H9 (cell line): ENCODE data around the gene GRIK4. TPM values are rescaled to one million over a fixed set of nuclear protein-coding genes. Genes with fewer than 3 reads are reported as not detected.

ENCODE experiments used
- DNase-seq: peaks from one replicate; pipeline ENCODE4 v3.0.0-alpha.2; 2017
- H2AFZ ChIP-seq: one replicate; pipeline ENCODE4 v1.6.1; 2013; ENCODE audit warnings: mild to moderate bottlenecking, low read length, control low read depth, moderate library complexity
- H2AK5ac ChIP-seq: 2 replicates; pipeline ENCODE4 v1.6.1; 2013; ENCODE audit warnings: low read length, control low read depth, mixed read lengths; ENCODE audit not compliant: insufficient read length
- H2BK120ac ChIP-seq: one replicate; pipeline ENCODE4 v1.6.1; 2013; ENCODE audit warnings: low read depth, mild to moderate bottlenecking, low read length, control low read depth, inconsistent platforms; ENCODE audit not compliant: poor library complexity, severe bottlenecking
- H2BK12ac ChIP-seq: 2 replicates; pipeline ENCODE4 v1.6.1; 2013; ENCODE audit warnings: low read length, control low read depth, mixed read lengths, low read depth; ENCODE audit not compliant: insufficient read length
- H2BK15ac ChIP-seq: 2 replicates; pipeline ENCODE4 v1.6.1; 2013; ENCODE audit warnings: low read depth, low read length, control low read depth
- H2BK20ac ChIP-seq: one replicate; pipeline ENCODE4 v1.6.1; 2013; ENCODE audit warnings: low read depth, mild to moderate bottlenecking, low read length, control low read depth, inconsistent platforms; ENCODE audit not compliant: poor library complexity, severe bottlenecking
- H2BK5ac ChIP-seq: 2 replicates; pipeline ENCODE4 v1.6.1; 2013; ENCODE audit warnings: low read length, control low read depth, mixed read lengths; ENCODE audit not compliant: insufficient read length
- H3K14ac ChIP-seq: 2 replicates; pipeline ENCODE4 v1.6.1; 2013; ENCODE audit warnings: low read length, control low read depth; ENCODE audit not compliant: insufficient read depth
- H3K18ac ChIP-seq: 2 replicates; pipeline ENCODE4 v1.6.1; 2013; ENCODE audit warnings: low read depth, mild to moderate bottlenecking, mixed read lengths, low read length, control low read depth; ENCODE audit not compliant: insufficient read length
- H3K23ac ChIP-seq: 2 replicates; pipeline ENCODE4 v1.6.1; 2013; ENCODE audit warnings: low read length, control low read depth, mixed read lengths, low read depth; ENCODE audit not compliant: insufficient read length
- H3K23me2 ChIP-seq: 2 replicates; pipeline ENCODE4 v1.6.1; 2013; ENCODE audit warnings: low read depth, mild to moderate bottlenecking, mixed read lengths, low read length, control low read depth; ENCODE audit not compliant: insufficient read length, poor library complexity, severe bottlenecking
- H3K27ac ChIP-seq: 2 replicates; pipeline ENCODE4 v1.5.1; 2013; ENCODE audit warnings: low read length, control low read depth, mixed read lengths, low read depth; ENCODE audit not compliant: insufficient read length
- H3K27me3 ChIP-seq: 2 replicates; pipeline ENCODE4 v1.6.1; 2013; ENCODE audit warnings: low read length, control low read depth, inconsistent platforms; ENCODE audit not compliant: insufficient read depth
- H3K4ac ChIP-seq: 2 replicates; pipeline ENCODE4 v1.6.1; 2013; ENCODE audit warnings: low read depth, mild to moderate bottlenecking, control low read depth, inconsistent platforms, low read length, moderate library complexity
- H3K4me1 ChIP-seq: 2 replicates; pipeline ENCODE4 v1.6.1; 2013; ENCODE audit warnings: low read length, control low read depth, inconsistent platforms; ENCODE audit not compliant: insufficient read depth
- H3K4me2 ChIP-seq: 2 replicates; pipeline ENCODE4 v1.6.1; 2013; ENCODE audit warnings: low read length, control low read depth, mixed read lengths; ENCODE audit not compliant: insufficient read length, insufficient read depth
- H3K56ac ChIP-seq: 2 replicates; pipeline ENCODE4 v1.6.1; 2013; ENCODE audit warnings: low read depth, mild to moderate bottlenecking, mixed read lengths, low read length, control low read depth; ENCODE audit not compliant: insufficient read length
- H3K79me1 ChIP-seq: 2 replicates; pipeline ENCODE4 v1.6.1; 2013; ENCODE audit warnings: low read depth, mild to moderate bottlenecking, moderate library complexity, low read length, control low read depth, inconsistent platforms; ENCODE audit not compliant: insufficient read depth, poor library complexity, severe bottlenecking
- H3K79me2 ChIP-seq: 2 replicates; pipeline ENCODE4 v1.6.1; 2013; ENCODE audit warnings: low read length, control low read depth, inconsistent platforms; ENCODE audit not compliant: insufficient read depth
- H3K9ac ChIP-seq: 2 replicates; pipeline ENCODE4 v1.6.1; 2013; ENCODE audit warnings: low read length, control low read depth, mixed read lengths; ENCODE audit not compliant: insufficient read length; ENCODE audit errors: extremely low read depth
- H3K9me3 ChIP-seq: one replicate; pipeline ENCODE4 v1.6.1; 2013; ENCODE audit warnings: low read depth, low read length, inconsistent platforms; ENCODE audit not compliant: control insufficient read depth
- H3T11ph ChIP-seq: one replicate; pipeline ENCODE4 v1.6.1; 2013; ENCODE audit warnings: mild to moderate bottlenecking, low read length, control low read depth, inconsistent platforms
- H4K20me1 ChIP-seq: one replicate; pipeline ENCODE4 v1.6.1; 2013; ENCODE audit not compliant: control insufficient read depth, insufficient read length, insufficient read depth
- H4K5ac ChIP-seq: 2 replicates; pipeline ENCODE4 v1.6.1; 2013; ENCODE audit warnings: low read depth, mild to moderate bottlenecking, mixed read lengths, low read length, control low read depth; ENCODE audit not compliant: insufficient read length
- H4K8ac ChIP-seq: replicated peaks from 2 replicates; pipeline ENCODE4 v1.6.1; 2013; ENCODE audit warnings: low read length, control low read depth, mixed read lengths, low read depth; ENCODE audit not compliant: insufficient read length
- H4K91ac ChIP-seq: 2 replicates; pipeline ENCODE4 v1.6.1; 2013; ENCODE audit warnings: low read depth, mild to moderate bottlenecking, moderate library complexity, mixed read lengths, low read length, control low read depth; ENCODE audit not compliant: insufficient read length
- H3K27ac Mint-ChIP-seq, 3 experiments: 2 replicates in 2 of 3; 3 replicates in 1 of 3; pipeline ENCODE4 v1.8.0; 2020 to 2021; ENCODE audit warnings: mixed read lengths in 3 of 3, mild to moderate bottlenecking in 1 of 3, moderate library complexity in 1 of 3
- H3K27me3 Mint-ChIP-seq: 2 replicates; pipeline ENCODE4 v1.8.0; 2021; ENCODE audit warnings: low read depth, mild to moderate bottlenecking, moderate library complexity, mixed read lengths
- H3K36me3 Mint-ChIP-seq, 3 experiments: 2 replicates in 2 of 3; 3 replicates in 1 of 3; pipeline ENCODE4 v1.8.0; 2020 to 2021; ENCODE audit warnings: low read depth in 3 of 3, mixed read lengths in 3 of 3; ENCODE audit not compliant: insufficient read depth in 1 of 3
- H3K4me1 Mint-ChIP-seq, 2 experiments: 2 replicates each; pipeline ENCODE4 v1.8.0; 2020; ENCODE audit warnings: mixed read lengths in 2 of 2
- H3K4me3 Mint-ChIP-seq, 2 experiments: 2 replicates in 1 of 2; 3 replicates in 1 of 2; pipeline ENCODE4 v1.8.0; 2020 to 2021; ENCODE audit warnings: mild to moderate bottlenecking in 2 of 2, mixed read lengths in 2 of 2, moderate library complexity in 1 of 2
- H3K9me3 Mint-ChIP-seq, 2 experiments: 2 replicates in 1 of 2; 3 replicates in 1 of 2; pipeline ENCODE4 v1.8.0; 2020; ENCODE audit warnings: mild to moderate bottlenecking in 2 of 2, mixed read lengths in 2 of 2, moderate library complexity in 1 of 2
- CTCF ChIP-seq: fragments of 200-600 bp; sonication (generic); conservative IDR thresholded peaks from 3 replicates; pipeline ENCODE4 v1.8.0; 2021; ENCODE audit warnings: antibody characterized with exemption, mild to moderate bottlenecking
- WGBS: extraction: QIAGEN DNeasy Blood & Tissue Kit; methylation state at CpG from one replicate; pipeline ENCODE4 v1.1.7; 2013; ENCODE audit warnings: missing lambda C conversion rate, low lambda C conversion rate, mixed read lengths; ENCODE audit not compliant: insufficient read length; ENCODE audit errors: extremely low coverage; 5-methylcytosine and 5-hydroxymethylcytosine counted together
- total RNA-seq: library from RNA; stranded (reverse); gene quantifications from 2 replicates; pipeline ENCODE4 v1.2.1, GENCODE V29; 2021

GRIK4 gene
- total RNA-seq, 1 experiment from 2014 or later, result 2.3 TPM

GRCh38 chr11:120526241-120526640 is 14.7 kb downstream of the GRIK4 start:
- Histone ChIP-seq H2BK15ac (no peak overlapping the region), H3K23ac (no peak overlapping the region), H2BK12ac (no peak overlapping the region), H4K91ac (no peak overlapping the region), H3K9ac (no peak overlapping the region), H3T11ph (no peak overlapping the region), H3K27me3 (no peaks in the 10 kb centered on the region), H3K27ac (no peak overlapping the region), H3K23me2 (no peaks in the 10 kb centered on the region), H3K18ac (no peak overlapping the region), H3K9me3 (no peaks in the 10 kb centered on the region), H3K79me1 (no peaks in the 10 kb centered on the region), H3K79me2 (no peaks in the 10 kb centered on the region), H3K14ac (no peak overlapping the region), H3K56ac (no peak overlapping the region), H3K4ac (no peak overlapping the region), H4K20me1 (no peaks in the 10 kb centered on the region), H4K8ac (no peak overlapping the region), H2BK20ac (no peak overlapping the region), H2BK5ac (no peak overlapping the region), H3K4me2 (no peak overlapping the region), H2BK120ac (no peak overlapping the region), H4K5ac (no peak overlapping the region), H2AFZ (no peak overlapping the region), H3K4me1 (0 out of 2 replicates have a peak, but pooled peaks cover 2% of the 10 kb centered on the region), H2AK5ac (no peak overlapping the region)
- Mint-ChIP-seq H3K9me3 (peaks cover 5 to 7% of the 10 kb centered on the region in 2 experiments; a peak in 4 of 5 replicates), H3K27me3 (peaks cover 34% of the 10 kb centered on the region), H3K4me1 (peaks cover 29 to 39% of the 10 kb centered on the region in 2 experiments), H3K36me3 (peaks cover 0 to 9% (median 3%) of the 10 kb centered on the region in 3 experiments; a peak in 3 of 7 replicates), H3K27ac (no peak overlapping the region), H3K4me3 (no peak overlapping the region; a peak in 1 of 5 replicates)
- TF ChIP-seq CTCF, result no peak
- no CpG with 5 or more reads among the region's 10 CpGs for WGBS
- DNase-seq, result no peak
